ENCODE data around the gene CENPP. TPM values are rescaled to one million over a fixed set of nuclear protein-coding genes. Genes with fewer than 3 reads are reported as not detected.

The CENPP gene
- total and polyA plus RNA-seq, 4 donors = 0.62 to 8.7 (median 1.3) TPM

- Histone ChIP-seq H3K9ac (ENCODE audit: low read depth in 1 of 2, low read length in 2 of 2) (no peak overlapping the region), H3K27me3 (ENCODE audit: control insufficient read depth in 4 of 4, insufficient read depth in 4 of 4, low read length in 3 of 4) (no peaks in the 10 kb centered on the region), H3K27ac (ENCODE audit: low read depth in 1 of 2, low read length in 2 of 2) (no peak overlapping the region), H3K4me3 (ENCODE audit: low read depth in 1 of 3, low read length in 3 of 3) (no peak overlapping the region), H3K9me3 (ENCODE audit: control insufficient read depth in 4 of 4, low read length in 3 of 4) (no peaks in the 10 kb centered on the region), H3K36me3 (ENCODE audit: control insufficient read depth in 4 of 4, insufficient read depth in 3 of 4, low read depth in 1 of 4, low read length in 3 of 4) (no peaks in the 10 kb centered on the region), H3K4me1 (ENCODE audit: control insufficient read depth in 4 of 4, insufficient read depth in 4 of 4, low read length in 3 of 4) (no peaks in the 10 kb centered on the region)
- 99% methylated on average over 33 of the region's 33 CpGs for WGBS
- no peak for DNase-seq (ENCODE audit: low spot score)
- no peak for TF ChIP-seq EGR1 (IDR thresholded peaks at IDR 0.05; ENCODE audit: low read depth in 2 of 2)
- no peak for TF ChIP-seq CTCF (IDR thresholded peaks at IDR 0.05; ENCODE audit: low read depth, low read length, missing input control)
- TF ChIP-seq HNF4A (conservative IDR thresholded peaks at IDR 0.05) = no peak
- no peak for TF ChIP-seq ZBTB33 (IDR thresholded peaks at IDR 0.05)
- no peak for TF ChIP-seq YY1 (IDR thresholded peaks at IDR 0.05)
- no peak for TF ChIP-seq JUND (IDR thresholded peaks at IDR 0.05)
- no peak for TF ChIP-seq FOXA1 (IDR thresholded peaks at IDR 0.05)
- TF ChIP-seq NR2F2 (IDR thresholded peaks at IDR 0.05) = no peak
- TF ChIP-seq GABPA (IDR thresholded peaks at IDR 0.05 in 1 of 2, conservative IDR thresholded peaks at IDR 0.05 in 1 of 2) = no peak
- no peak for TF ChIP-seq ATF3 (IDR thresholded peaks at IDR 0.05)
- TF ChIP-seq FOXA2 (IDR thresholded peaks at IDR 0.05) = no peak
- no peak for TF ChIP-seq SP1 (IDR thresholded peaks at IDR 0.05)
- TF ChIP-seq RXRA (IDR thresholded peaks at IDR 0.05) = no peak
- no peak for TF ChIP-seq RAD21 (IDR thresholded peaks at IDR 0.05)
- no peak for TF ChIP-seq REST (IDR thresholded peaks at IDR 0.05)
- TF ChIP-seq TAF1 (conservative IDR thresholded peaks at IDR 0.05) = no peak
- TF ChIP-seq HNF4G (IDR thresholded peaks at IDR 0.05) = no peak
Observed at GRCh38 chr9:92545002-92545510, 219.3 kb downstream of the CENPP start.

- no peaks in the 10 kb centered on the region for H3K27me3 ChIP-seq (ENCODE audit: control insufficient read depth in 4 of 4, insufficient read depth in 4 of 4, low read length in 3 of 4)
- H3K9ac ChIP-seq (ENCODE audit: low read depth in 1 of 2, low read length in 2 of 2) = no peak overlapping the region
- H3K9me3 ChIP-seq (ENCODE audit: control insufficient read depth in 4 of 4, low read length in 3 of 4) = no peaks in the 10 kb centered on the region
- no peak overlapping the region for H3K4me3 ChIP-seq (ENCODE audit: low read depth in 1 of 3, low read length in 3 of 3)
- H3K4me1 ChIP-seq (ENCODE audit: control insufficient read depth in 4 of 4, insufficient read depth in 4 of 4, low read length in 3 of 4) = no peaks in the 10 kb centered on the region
- no peak for DNase-seq (ENCODE audit: low spot score)
- no peak overlapping the region for H3K27ac ChIP-seq (ENCODE audit: low read depth in 1 of 2, low read length in 2 of 2)
- 81% methylated on average over 3 of the region's 3 CpGs for WGBS
- H3K36me3 ChIP-seq (ENCODE audit: control insufficient read depth in 4 of 4, insufficient read depth in 3 of 4, low read depth in 1 of 4, low read length in 3 of 4) = no peaks in the 10 kb centered on the region
- TF ChIP-seq ATF3 (IDR thresholded peaks at IDR 0.05) = no peak
- no peak for TF ChIP-seq CTCF (IDR thresholded peaks at IDR 0.05; ENCODE audit: low read depth, low read length, missing input control)
- TF ChIP-seq NR2F2 (IDR thresholded peaks at IDR 0.05) = no peak
- TF ChIP-seq RXRA (IDR thresholded peaks at IDR 0.05) = no peak
- TF ChIP-seq FOXA2 (IDR thresholded peaks at IDR 0.05) = no peak
- no peak for TF ChIP-seq MAX (IDR thresholded peaks at IDR 0.05)
- TF ChIP-seq YY1 (IDR thresholded peaks at IDR 0.05) = no peak
- no peak for TF ChIP-seq REST (IDR thresholded peaks at IDR 0.05)
- no peak for TF ChIP-seq HNF4A (conservative IDR thresholded peaks at IDR 0.05)
- no peak for TF ChIP-seq HNF4G (IDR thresholded peaks at IDR 0.05)
Observed at GRCh38 chr9:92547356-92547755, 221.6 kb downstream of the CENPP start.
